GM12878 (cell line): ENCODE measurements around the gene ANKRD44. TPM values are rescaled to one million over a fixed set of nuclear protein-coding genes. Genes with fewer than 3 reads are reported as not detected.
A peak's percentile ranks its signal among the peaks of the same experiment; 100 is the strongest.

Experiments
- CBFB ChIP-seq: IDR thresholded peaks from 2 replicates; pipeline ENCODE4 v1.6.1; 2016; ENCODE audit warnings: antibody characterized with exemption, low read depth
- CEBPB ChIP-seq, 2 experiments: fragments of 150-350 bp in 1 of 2; IDR thresholded peaks; 2 replicates each; pipeline ENCODE4 v1.6.1; 2012 to 2014; ENCODE audit warnings: low read depth in 2 of 2, low read length in 2 of 2, borderline replicate concordance in 1 of 2, inconsistent platforms in 1 of 2
- CHD4 ChIP-seq: fragments of 200-600 bp; sonication (generic); IDR thresholded peaks from 2 replicates; pipeline ENCODE4 v1.6.1; 2016; ENCODE audit warnings: mild to moderate bottlenecking
- HCFC1 ChIP-seq: fragments of 150-350 bp; IDR thresholded peaks from 2 replicates; pipeline ENCODE4 v1.6.1; 2014; ENCODE audit warnings: low read length
- IKZF2 ChIP-seq, 2 experiments: fragments of 450-650 bp; IDR thresholded peaks; 2 replicates each; pipeline ENCODE4 v1.6.1; 2017; ENCODE audit warnings: mild to moderate bottlenecking in 2 of 2, moderate library complexity in 2 of 2
- IRF4 ChIP-seq: IDR thresholded peaks from 2 replicates; pipeline ENCODE4 v1.6.1; 2011; ENCODE audit warnings: low read depth, low read length
- JUND ChIP-seq: IDR thresholded peaks from 2 replicates; pipeline ENCODE4 v1.6.1; 2012; ENCODE audit warnings: low read depth, mild to moderate bottlenecking, low read length, improper control_type of control experiment, moderate library complexity
- MEF2A ChIP-seq: IDR thresholded peaks from 2 replicates; pipeline ENCODE4 v1.6.1; 2011; ENCODE audit warnings: low read depth, mild to moderate bottlenecking, low read length, moderate library complexity; ENCODE audit not compliant: insufficient read depth
- NFXL1 ChIP-seq: fragments of 450-650 bp; IDR thresholded peaks from 2 replicates; pipeline ENCODE4 v1.6.1; 2017; ENCODE audit warnings: antibody characterized with exemption, mild to moderate bottlenecking, borderline replicate concordance
- NFYB ChIP-seq: IDR thresholded peaks from 2 replicates; pipeline ENCODE4 v1.6.1; 2011; ENCODE audit warnings: low read depth, mild to moderate bottlenecking, low read length, improper control_type of control experiment, moderate library complexity; ENCODE audit not compliant: insufficient read depth
- NR2F1 ChIP-seq: fragments of 450-650 bp; conservative IDR thresholded peaks from 2 replicates; pipeline ENCODE4 v1.6.1; 2017; ENCODE audit warnings: mild to moderate bottlenecking
- PAX8 ChIP-seq: fragments of 450-650 bp; IDR thresholded peaks from 2 replicates; pipeline ENCODE4 v1.6.1; 2017; ENCODE audit warnings: mild to moderate bottlenecking, moderate library complexity
- POLR2AphosphoS5 ChIP-seq: IDR thresholded peaks from 2 replicates; pipeline ENCODE4 v1.6.1; 2011; ENCODE audit warnings: mild to moderate bottlenecking, low read length, inconsistent platforms
- SIX5 ChIP-seq: IDR thresholded peaks from 2 replicates; pipeline ENCODE4 v1.6.1; 2011; ENCODE audit warnings: mild to moderate bottlenecking, low read depth, low read length, moderate library complexity; ENCODE audit not compliant: severe bottlenecking
- SMAD5 ChIP-seq: IDR thresholded peaks from 2 replicates; pipeline ENCODE4 v1.6.1; 2016; ENCODE audit warnings: antibody characterized with exemption, low read depth
- TAF1 ChIP-seq: IDR thresholded peaks from 2 replicates; pipeline ENCODE4 v1.6.1; 2011; ENCODE audit warnings: mild to moderate bottlenecking, low read depth, low read length, borderline replicate concordance
- TARDBP ChIP-seq: IDR thresholded peaks from 2 replicates; pipeline ENCODE4 v1.6.1; 2016; ENCODE audit warnings: borderline replicate concordance
- TBL1XR1 ChIP-seq: IDR thresholded peaks from 2 replicates; pipeline ENCODE4 v1.6.1; 2012; ENCODE audit warnings: low read depth, low read length, improper control_type of control experiment
- TCF12 ChIP-seq: IDR thresholded peaks from 2 replicates; pipeline ENCODE4 v1.6.1; 2011; ENCODE audit warnings: low read depth, mild to moderate bottlenecking, low read length
- ZBED1 ChIP-seq: IDR thresholded peaks from 2 replicates; pipeline ENCODE4 v1.6.1; 2016; ENCODE audit warnings: borderline replicate concordance
- ZBTB11 ChIP-seq: fragments of 450-650 bp; formaldehyde crosslinking; IDR thresholded peaks from 2 replicates; pipeline ENCODE4 v1.5.0; 2022; ENCODE audit warnings: mild to moderate bottlenecking, missing genetic modification characterization
- ZNF622 ChIP-seq: fragments of 450-650 bp; IDR thresholded peaks from 2 replicates; pipeline ENCODE4 v1.6.1; 2017; ENCODE audit warnings: mild to moderate bottlenecking, inconsistent platforms
- polyA plus RNA-seq, 11 experiments: library from polyadenylated mRNA; depleted of rRNA in 4 of 11; unstranded in 6 of 11; stranded (reverse) in 5 of 11; fragments of >200 nt; fragmentation: Nextera tagmentation in 4 of 11; fragmentation: Illumina TruSeq in 1 of 11; extraction: Ambion mirVana in 4 of 11; extraction: Trizol in 1 of 11; gene quantifications; 1 replicate in 1 of 11; 2 replicates in 10 of 11; pipeline versions ENCODE4 v1.2.1 to v1.2.3, GENCODE V29; 2011 to 2016; ENCODE audit warnings: inconsistent platforms in 2 of 11, missing spikeins in 2 of 11, low read depth in 1 of 11
- total RNA-seq, 4 experiments: library from RNA; depleted of rRNA in 3 of 4; stranded (reverse); fragments of >200 nt in 3 of 4; fragmentation: Illumina TruSeq in 1 of 4; extraction: Trizol in 1 of 4; gene quantifications; 2 replicates each; pipeline versions ENCODE4 v1.2.1 to v1.2.3, GENCODE V29; 2013 to 2021
- TF ChIP-seq, protein P1 (sequence below): fragments of 450-650 bp; IDR thresholded peaks from 2 replicates; pipeline ENCODE4 v1.6.1; 2014; ENCODE audit warnings: mild to moderate bottlenecking
- TF ChIP-seq, protein P2 (sequence below), 3 experiments: IDR thresholded peaks in 2 of 3; conservative IDR thresholded peaks in 1 of 3; 2 replicates each; pipeline ENCODE4 v1.5.1; 2011; ENCODE audit warnings: low read depth in 3 of 3, low read length in 3 of 3, mild to moderate bottlenecking in 3 of 3, control low read depth in 2 of 3, moderate library complexity in 2 of 3, inconsistent platforms in 1 of 3, mixed read lengths in 1 of 3; ENCODE audit not compliant: control insufficient read depth in 2 of 3, insufficient read depth in 1 of 3; ENCODE audit errors: extremely low read depth in 1 of 3
- TF ChIP-seq, protein P3 (sequence below): fragments of 450-650 bp; IDR thresholded peaks from 2 replicates; pipeline ENCODE4 v1.6.1; 2017; ENCODE audit warnings: low read depth, mild to moderate bottlenecking, moderate library complexity

Gene ANKRD44
- total and polyA plus RNA-seq, 10 of the 15 experiments (the other 5 are each of a cell fraction or from before 2014, with no cell fraction given) = 19.1 to 99.1 (median 59.6) TPM

DNA sequence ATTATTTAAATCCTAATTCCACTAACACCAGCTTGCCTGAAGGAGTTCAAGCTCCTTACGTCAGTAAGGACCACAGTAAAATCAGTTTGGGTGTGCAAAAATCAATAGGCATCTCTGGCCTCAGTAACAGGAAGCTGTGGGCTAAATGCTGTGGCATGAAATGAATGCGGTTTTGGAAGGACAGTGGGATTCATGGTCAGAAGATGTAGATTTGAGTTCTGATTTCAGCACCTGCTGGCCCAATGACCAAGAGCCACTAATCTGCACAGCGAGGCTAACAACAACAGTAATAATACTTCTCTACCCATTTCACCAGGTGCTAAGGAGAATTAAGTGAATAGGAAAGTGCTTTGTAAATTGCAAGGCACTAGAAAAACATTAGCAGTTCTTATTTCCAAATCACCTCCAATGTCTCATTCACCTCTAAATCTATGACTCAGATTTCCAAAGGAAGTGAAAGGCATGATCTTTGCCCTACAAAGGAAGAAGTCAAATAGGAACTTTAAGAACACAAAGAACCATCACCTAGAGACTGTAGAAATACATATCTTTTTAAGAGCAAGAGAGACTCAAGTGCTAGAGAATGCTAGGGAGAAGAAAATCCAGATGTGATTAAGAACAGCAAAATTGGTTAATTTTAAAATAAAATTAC, 172.6 kb downstream of the ANKRD44 start (continued):
- TF ChIP-seq SIX5 (no peak), TBL1XR1 (no peak), TCF12 (no peak), SMAD5 (no peak), TARDBP (no peak), CHD4 (no peak), PAX8 (no peak), HCFC1 (no peak), ZBED1 (no peak), JUND (no peak), CEBPB (IDR thresholded peaks at IDR 0.05; ENCODE audit: borderline replicate concordance in 1 of 2, low read depth in 2 of 2, low read length in 2 of 2) (no peak), ZNF622 (no peak), IRF4 (no peak), TAF1 (no peak), MEF2A (no peak), NFYB (no peak), IKZF2 (IDR thresholded peaks at IDR 0.05) (peak; percentile 30; a peak in 2 of 4 replicates), CBFB (no peak), POLR2AphosphoS5 (no peak), NR2F1 (0 out of 2 replicates have a peak, but pooled peaks have one; percentile 24), NFXL1 (no peak), ZBTB11 (no peak)
- TF ChIP-seq, protein P1, sequence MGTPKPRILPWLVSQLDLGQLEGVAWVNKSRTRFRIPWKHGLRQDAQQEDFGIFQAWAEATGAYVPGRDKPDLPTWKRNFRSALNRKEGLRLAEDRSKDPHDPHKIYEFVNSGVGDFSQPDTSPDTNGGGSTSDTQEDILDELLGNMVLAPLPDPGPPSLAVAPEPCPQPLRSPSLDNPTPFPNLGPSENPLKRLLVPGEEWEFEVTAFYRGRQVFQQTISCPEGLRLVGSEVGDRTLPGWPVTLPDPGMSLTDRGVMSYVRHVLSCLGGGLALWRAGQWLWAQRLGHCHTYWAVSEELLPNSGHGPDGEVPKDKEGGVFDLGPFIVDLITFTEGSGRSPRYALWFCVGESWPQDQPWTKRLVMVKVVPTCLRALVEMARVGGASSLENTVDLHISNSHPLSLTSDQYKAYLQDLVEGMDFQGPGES = no peak
- TF ChIP-seq, protein P2, sequence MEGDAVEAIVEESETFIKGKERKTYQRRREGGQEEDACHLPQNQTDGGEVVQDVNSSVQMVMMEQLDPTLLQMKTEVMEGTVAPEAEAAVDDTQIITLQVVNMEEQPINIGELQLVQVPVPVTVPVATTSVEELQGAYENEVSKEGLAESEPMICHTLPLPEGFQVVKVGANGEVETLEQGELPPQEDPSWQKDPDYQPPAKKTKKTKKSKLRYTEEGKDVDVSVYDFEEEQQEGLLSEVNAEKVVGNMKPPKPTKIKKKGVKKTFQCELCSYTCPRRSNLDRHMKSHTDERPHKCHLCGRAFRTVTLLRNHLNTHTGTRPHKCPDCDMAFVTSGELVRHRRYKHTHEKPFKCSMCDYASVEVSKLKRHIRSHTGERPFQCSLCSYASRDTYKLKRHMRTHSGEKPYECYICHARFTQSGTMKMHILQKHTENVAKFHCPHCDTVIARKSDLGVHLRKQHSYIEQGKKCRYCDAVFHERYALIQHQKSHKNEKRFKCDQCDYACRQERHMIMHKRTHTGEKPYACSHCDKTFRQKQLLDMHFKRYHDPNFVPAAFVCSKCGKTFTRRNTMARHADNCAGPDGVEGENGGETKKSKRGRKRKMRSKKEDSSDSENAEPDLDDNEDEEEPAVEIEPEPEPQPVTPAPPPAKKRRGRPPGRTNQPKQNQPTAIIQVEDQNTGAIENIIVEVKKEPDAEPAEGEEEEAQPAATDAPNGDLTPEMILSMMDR (IDR thresholded peaks at IDR 0.05 in 2 of 3, conservative IDR thresholded peaks at IDR 0.05 in 1 of 3; ENCODE audit: control insufficient read depth in 2 of 3, extremely low read depth in 1 of 3, insufficient read depth in 1 of 3, low read depth in 3 of 3, low read length in 3 of 3) = no peak
- TF ChIP-seq, protein P3, sequence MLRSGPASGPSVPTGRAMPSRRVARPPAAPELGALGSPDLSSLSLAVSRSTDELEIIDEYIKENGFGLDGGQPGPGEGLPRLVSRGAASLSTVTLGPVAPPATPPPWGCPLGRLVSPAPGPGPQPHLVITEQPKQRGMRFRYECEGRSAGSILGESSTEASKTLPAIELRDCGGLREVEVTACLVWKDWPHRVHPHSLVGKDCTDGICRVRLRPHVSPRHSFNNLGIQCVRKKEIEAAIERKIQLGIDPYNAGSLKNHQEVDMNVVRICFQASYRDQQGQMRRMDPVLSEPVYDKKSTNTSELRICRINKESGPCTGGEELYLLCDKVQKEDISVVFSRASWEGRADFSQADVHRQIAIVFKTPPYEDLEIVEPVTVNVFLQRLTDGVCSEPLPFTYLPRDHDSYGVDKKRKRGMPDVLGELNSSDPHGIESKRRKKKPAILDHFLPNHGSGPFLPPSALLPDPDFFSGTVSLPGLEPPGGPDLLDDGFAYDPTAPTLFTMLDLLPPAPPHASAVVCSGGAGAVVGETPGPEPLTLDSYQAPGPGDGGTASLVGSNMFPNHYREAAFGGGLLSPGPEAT = no peak; the same call in 1 of the 2 replicates
